K562 (cell line): Measurements from ENCODE around the gene CCNDBP1. TPM values are rescaled to one million over a fixed set of nuclear protein-coding genes. Genes with fewer than 3 reads are reported as not detected.
A peak's percentile ranks its signal among the peaks of the same experiment; 100 is the strongest.

ENCODE experiments used
- ATAC-seq: fragments of 200-7000 bp; cut with Tn5 transposase; 3 replicates; pipeline ENCODE4 v1.9.1; 2020; ENCODE audit warnings: moderate library complexity
- Bru-seq: library from RNA; stranded (reverse); fragments of 400-500 nt; gene quantifications from one replicate; lab custom pipeline; 2021; lab: Mats Ljungman, UMichigan
- BruChase-seq, 2 experiments: library from RNA; stranded (reverse); fragments of 400-500 nt; gene quantifications; one replicate each; lab custom pipeline; 2021; lab: Mats Ljungman, UMichigan
- BruUV-seq: library from RNA; stranded (reverse); fragments of 400-500 nt; replicated peaks from 2 replicates; lab custom pipeline; 2021; lab: Mats Ljungman, UMichigan
- CTCF ChIA-PET: fragments of 300-600 bp; formaldehyde crosslinking; extraction: SDS; loops from one replicate; lab custom pipeline; 2021; ENCODE audit warnings: low intra/inter-chr PET ratio; lab: Yijun Ruan, JAX
- POLR2A ChIA-PET: fragments of 300-600, 350-650 bp; sonication (Branson Sonifier 250); formaldehyde crosslinking; extraction: SDS; loops from one replicate; lab custom pipeline; 2021; ENCODE audit warnings: antibody characterized with exemption, inconsistent platforms; lab: Yijun Ruan, JAX
- DNase-seq, 4 experiments: peaks; one replicate each; pipeline versions ENCODE4 v3.0.0 to v3.0.0-alpha.2; 2011 to 2018; ENCODE audit warnings: low spot score in 3 of 4, mixed read lengths in 3 of 4; ENCODE audit errors: extremely low read depth in 1 of 4
- FAIRE-seq: peaks from 2 replicates; lab custom pipeline; 2011; peaks lifted over from hg19 to GRCh38; lab: Jason Lieb, UNC
- H2AFZ ChIP-seq: 2 replicates; pipeline ENCODE4 v1.6.0; 2011; ENCODE audit warnings: low read depth, low read length, control low read depth, inconsistent platforms
- H3K27ac ChIP-seq: fragments of 200-600 bp; 3 replicates; pipeline ENCODE4 v1.8.0; 2011; ENCODE audit warnings: low read depth, mild to moderate bottlenecking, control low read depth, inconsistent platforms, low read length, moderate library complexity, mixed read lengths; ENCODE audit errors: extremely low read depth
- H3K27me3 ChIP-seq, 2 experiments: fragments of 300-600 bp in 1 of 2; 2 replicates in 1 of 2; 3 replicates in 1 of 2; pipeline versions ENCODE4 v1.6.0 to v1.8.0; 2011; ENCODE audit warnings: inconsistent platforms in 2 of 2, low read length in 2 of 2, mild to moderate bottlenecking in 1 of 2, mixed read lengths in 1 of 2, moderate library complexity in 1 of 2; ENCODE audit not compliant: control insufficient read depth in 2 of 2, insufficient read depth in 2 of 2
- H3K36me3 ChIP-seq: fragments of 300-600 bp; 3 replicates; pipeline ENCODE4 v1.8.0; 2011; ENCODE audit warnings: mild to moderate bottlenecking, low read length, inconsistent platforms; ENCODE audit not compliant: control insufficient read depth, insufficient read depth
- H3K4me1 ChIP-seq, 2 experiments: fragments of 200-600 bp in 1 of 2; replicated peaks in 1 of 2; 2 replicates in 1 of 2; 3 replicates in 1 of 2; pipeline versions ENCODE4 v1.5.1 to v1.8.0; 2011; ENCODE audit warnings: inconsistent platforms in 2 of 2, low read length in 2 of 2, mild to moderate bottlenecking in 1 of 2, mixed read lengths in 1 of 2, moderate library complexity in 1 of 2; ENCODE audit not compliant: control insufficient read depth in 2 of 2, insufficient read depth in 2 of 2
- H3K4me2 ChIP-seq: 2 replicates; pipeline ENCODE4 v1.6.1; 2011; ENCODE audit warnings: low read length, control low read depth, inconsistent platforms, mixed read lengths; ENCODE audit not compliant: insufficient read depth
- H3K4me3 ChIP-seq: fragments of 200-600 bp; sonication (generic), shearing (Covaris generic); 2 replicates; pipeline ENCODE4 v1.5.1; 2016; ENCODE audit warnings: control low read depth, inconsistent platforms
- H3K79me2 ChIP-seq: fragments of 200-600 bp; 3 replicates; pipeline ENCODE4 v1.8.0; 2011; ENCODE audit warnings: low read length, inconsistent platforms; ENCODE audit not compliant: control insufficient read depth, insufficient read depth
- H3K9ac ChIP-seq, 2 experiments: 2 replicates each; pipeline versions ENCODE4 v1.6.0 to v1.6.1; 2011; ENCODE audit warnings: low read depth in 2 of 2, low read length in 2 of 2, control low read depth in 1 of 2, inconsistent platforms in 1 of 2, mild to moderate bottlenecking in 1 of 2, mixed read lengths in 1 of 2; ENCODE audit not compliant: insufficient read depth in 1 of 2
- H3K9me1 ChIP-seq: one replicate; pipeline ENCODE4 v1.6.0; 2011; ENCODE audit warnings: inconsistent platforms, mild to moderate bottlenecking, low read length, moderate library complexity; ENCODE audit not compliant: control insufficient read depth, insufficient read depth
- H3K9me3 ChIP-seq: replicated peaks from 2 replicates; pipeline ENCODE4 v1.5.1; 2011; ENCODE audit warnings: low read depth, low read length, inconsistent platforms; ENCODE audit not compliant: control insufficient read depth, insufficient read depth
- H4K20me1 ChIP-seq: replicated peaks from 2 replicates; pipeline ENCODE4 v1.6.1; 2011; ENCODE audit warnings: low read length, inconsistent platforms, mixed read lengths; ENCODE audit not compliant: control insufficient read depth, insufficient read depth
- BHLHE40 ChIP-seq: IDR thresholded peaks from 2 replicates; pipeline ENCODE4 v1.6.1; 2011; ENCODE audit warnings: low read length, improper control_type of control experiment
- BRF1 ChIP-seq: IDR thresholded peaks from 3 replicates; pipeline ENCODE4 v1.6.1; 2011; ENCODE audit warnings: borderline replicate concordance, mild to moderate bottlenecking; ENCODE audit not compliant: insufficient read length; ENCODE audit errors: extremely low read depth
- ELF4 ChIP-seq: fragments of 450-650 bp; formaldehyde crosslinking; IDR thresholded peaks from 2 replicates; pipeline ENCODE4 v1.4.0; 2022; ENCODE audit warnings: missing genetic modification characterization
- FOS ChIP-seq: IDR thresholded peaks from 3 replicates; pipeline ENCODE4 v1.6.1; 2011; ENCODE audit not compliant: insufficient read length; ENCODE audit errors: extremely low read depth
- IFI16 ChIP-seq: fragments of 250-450 bp; sonication (Bioruptor Pico); IDR thresholded peaks from 2 replicates; pipeline ENCODE4 v2.1.2; 2022; ENCODE audit warnings: mild to moderate bottlenecking, inconsistent platforms
- SRSF7 ChIP-seq: fragments of 200-400 bp; formaldehyde crosslinking; optimal IDR thresholded peaks from 2 replicates; pipeline ENCODE3; 2017; ENCODE audit warnings: mild to moderate bottlenecking, low read depth, low read length
- TCF3 ChIP-seq: sonication (generic); formaldehyde crosslinking; IDR thresholded peaks from 2 replicates; pipeline ENCODE4 v1.4.0; 2020; ENCODE audit warnings: mild to moderate bottlenecking, missing genetic modification reagents
- TSC22D4 ChIP-seq: fragments of 450-650 bp; IDR thresholded peaks from 2 replicates; pipeline ENCODE4 v1.6.1; 2016; ENCODE audit warnings: missing genetic modification characterization, missing biosample characterization, control low read depth
- ZNF668 ChIP-seq: fragments of 250-450 bp; sonication (Bioruptor Pico); IDR thresholded peaks from 2 replicates; pipeline ENCODE4 v1.8.0; 2022; ENCODE audit warnings: mild to moderate bottlenecking, inconsistent platforms
- ZNF696 ChIP-seq: fragments of 250-450 bp; sonication (Bioruptor Pico); conservative IDR thresholded peaks from 2 replicates; pipeline ENCODE4 v1.4.0; 2020; ENCODE audit warnings: mild to moderate bottlenecking, moderate library complexity
- WGBS: fragments of 100-300 bp; shearing (Covaris generic); methylation state at CpG from one replicate; pipeline ENCODE4 v1.1.6; 2016; ENCODE audit warnings: low coverage, mixed read lengths; ENCODE audit not compliant: insufficient coverage; ENCODE audit errors: missing lambda C conversion rate; 5-methylcytosine and 5-hydroxymethylcytosine counted together
- in situ Hi-C: fragments of 300-500 bp; cut with MboI; formaldehyde crosslinking; loops from 4 replicates; pipeline ENCODE4 v1.15.0; 2018; ENCODE audit warnings: inconsistent platforms, mixed read lengths
- intact Hi-C: fragments of 100-400 bp; cut with micrococcal nuclease; formaldehyde crosslinking; loops from 2 replicates; pipeline ENCODE4 v1.14.2; 2022
- long read RNA-seq, 3 experiments: library from polyadenylated mRNA in 2 of 3; library from RNA in 1 of 3; unstranded in 2 of 3; stranded (forward) in 1 of 3; transcript quantifications; one replicate each; pipeline ENCODE4 v2.0.0, GENCODE V29; 2019 to 2022
- polyA minus RNA-seq, 3 experiments: library from RNA; depleted of rRNA, polyadenylated mRNA; stranded (reverse); fragments of >200 nt; gene quantifications; 2 replicates each; pipeline ENCODE4 v1.2.3, GENCODE V29; 2011
- polyA plus RNA-seq, 8 experiments: library from polyadenylated mRNA; depleted of rRNA in 4 of 8; stranded (reverse) in 5 of 8; unstranded in 3 of 8; fragments of >200 nt; fragmentation: Nextera tagmentation in 2 of 8; fragmentation: Illumina TruSeq in 1 of 8; extraction: Ambion mirVana in 2 of 8; extraction: Trizol in 1 of 8; gene quantifications; 2 replicates each; pipeline versions ENCODE4 v1.2.1 to v1.2.3, GENCODE V29; 2011 to 2014; ENCODE audit warnings: inconsistent platforms in 1 of 8, missing spikeins in 1 of 8
- total RNA-seq, 7 experiments: library from RNA; depleted of rRNA in 6 of 7; stranded (reverse); fragments of >200 nt in 6 of 7; fragmentation: Illumina TruSeq in 2 of 7; extraction: Trizol in 2 of 7; gene quantifications; 2 replicates each; pipeline versions ENCODE4 v1.2.1 to v1.2.3, GENCODE V29; 2011 to 2021; ENCODE audit warnings: low replicate concordance in 1 of 7
- TF ChIP-seq, protein P1 (sequence below): IDR thresholded peaks from 3 replicates; pipeline ENCODE4 v1.6.1; 2011; ENCODE audit warnings: borderline replicate concordance, mild to moderate bottlenecking, moderate library complexity; ENCODE audit not compliant: insufficient read length; ENCODE audit errors: extremely low read depth

CCNDBP1 gene, protein sequence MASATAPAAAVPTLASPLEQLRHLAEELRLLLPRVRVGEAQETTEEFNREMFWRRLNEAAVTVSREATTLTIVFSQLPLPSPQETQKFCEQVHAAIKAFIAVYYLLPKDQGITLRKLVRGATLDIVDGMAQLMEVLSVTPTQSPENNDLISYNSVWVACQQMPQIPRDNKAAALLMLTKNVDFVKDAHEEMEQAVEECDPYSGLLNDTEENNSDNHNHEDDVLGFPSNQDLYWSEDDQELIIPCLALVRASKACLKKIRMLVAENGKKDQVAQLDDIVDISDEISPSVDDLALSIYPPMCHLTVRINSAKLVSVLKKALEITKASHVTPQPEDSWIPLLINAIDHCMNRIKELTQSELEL
- total RNA-seq (2011; cell fraction: chromatin; rRNA removed; ENCODE audit: low replicate concordance): 56.2 and 80.6 TPM in 2 replicates
- 40.4 and 46.3 TPM in 2 replicates for total RNA-seq (2011; cell fraction: nucleolus; rRNA removed)
- 55.0 and 77.6 TPM in 2 replicates for total RNA-seq (2011; cell fraction: nucleoplasm; rRNA removed)
- total RNA-seq (2014; rRNA removed): 50.0 and 55.5 TPM in 2 replicates
- 67.6 and 71.9 TPM in 2 replicates for total RNA-seq (2014; rRNA removed; fragmentation: Illumina TruSeq; extraction: Trizol)
- 47.9 and 49.5 TPM in 2 replicates for total RNA-seq (2015; rRNA removed; fragmentation: Illumina TruSeq; extraction: Trizol)
- total RNA-seq (2021): 47.9 and 49.1 TPM in 2 replicates
- polyA plus RNA-seq (2011; rRNA removed): 98.3 and 111 TPM in 2 replicates
- 86.8 and 107 TPM in 2 replicates for polyA plus RNA-seq (2011; cell fraction: cytosol; rRNA removed)
- polyA plus RNA-seq (2011; cell fraction: nucleus; rRNA removed): 58.5 and 72.4 TPM in 2 replicates
- polyA plus RNA-seq (2012): 50.4 and 99.8 TPM in 2 replicates
- 57.7 and 59.9 TPM in 2 replicates for polyA plus RNA-seq (2014; fragmentation: Illumina TruSeq; extraction: Trizol)
- 10 to 100 TPM; 37.0 to 44.7 TPM for polyA plus RNA-seq (2014; fragmentation: Nextera tagmentation; extraction: Ambion mirVana)
- polyA plus RNA-seq (2014; rRNA removed): 65.4 and 72.0 TPM in 2 replicates
- 61.5 and 64.1 TPM in 2 replicates for polyA minus RNA-seq (2011; rRNA and poly(A)+ RNA removed)
- 18.9 and 22.9 TPM in 2 replicates for polyA minus RNA-seq (2011; cell fraction: cytosol; rRNA and poly(A)+ RNA removed)
- 33.1 and 51.0 TPM in 2 replicates for polyA minus RNA-seq (2011; cell fraction: nucleus; rRNA and poly(A)+ RNA removed)
- percentile 82 among the genes with signal in this experiment for Bru-seq, nascent RNA
- BruChase-seq, experiment 1, labeled RNA remaining after a 2-hour chase: percentile 80 among the genes with signal in this experiment
- BruChase-seq, experiment 2, labeled RNA remaining after a 6-hour chase: percentile 82 among the genes with signal in this experiment
- long read RNA-seq, experiment 1, transcript CCNDBP1-201 (11 exons, 3,660 nt): major isoform, 110 of 152 reads
- long read RNA-seq, experiment 1, transcript CCNDBP1-208 (12 exons, 1,634 nt): minor isoform, 6 of 152 reads
- long read RNA-seq, experiment 1, partial matches to known transcripts: 23 of 152 reads
- long read RNA-seq, experiment 1, other reads (novel, unspliced or antisense): 6 of 152 reads
- long read RNA-seq, experiment 2, transcript CCNDBP1-201 (11 exons, 3,660 nt): major isoform, 28 of 41 reads
- long read RNA-seq, experiment 2, partial matches to known transcripts: 6 of 41 reads
- long read RNA-seq, experiment 2, other reads (novel, unspliced or antisense): 4 of 41 reads
- long read RNA-seq, experiment 3, transcript CCNDBP1-201 (11 exons, 3,660 nt): major isoform, 61 of 71 reads
- long read RNA-seq, experiment 3, partial matches to known transcripts: 4 of 71 reads
- long read RNA-seq, experiment 3, other reads (novel, unspliced or antisense): 2 of 71 reads

- ATAC-seq (peak; percentile 97), FAIRE-seq (peak; percentile 88), DNase-seq (peak; percentile 99)
- peaks cover 18% of the 10 kb centered on the region for H3K79me2 ChIP-seq
- H3K4me3 ChIP-seq: peak within 1 kb of the TSS; percentile 70
- H3K4me1 ChIP-seq: peaks cover 12 to 15% of the 10 kb centered on the region in 2 experiments
- peaks cover 3% of the 10 kb centered on the region for H3K9me1 ChIP-seq
- H3K9me3 ChIP-seq: no peaks in the 10 kb centered on the region
- H4K20me1 ChIP-seq: no peaks in the 10 kb centered on the region
- ChIA-PET POLR2A (interaction anchor here (1.3 to 2.3 kb wide), 4 partner anchors 10 to 18 kb away, joined by 4 to 7 read pairs (median 6); no protein-coding TSS in a partner anchor), CTCF (interaction anchor here (1.2 kb wide), 1 partner anchor 259 kb away, joined by 3 read pairs; no protein-coding TSS in a partner anchor)
- H3K9ac ChIP-seq: peak within 1 kb of the TSS; percentile 75 to 96
- peak within 1 kb of the TSS; percentile 93 for H2AFZ ChIP-seq
- peak within 1 kb of the TSS; percentile 83 for H3K27ac ChIP-seq
- intact Hi-C loops (loop anchor here (2.0 to 10.0 kb wide), 3 partner anchors 81 to 483 kb away; partner anchors contain the start of gene UBR1), in situ Hi-C loops (no loop called here)
- H3K36me3 ChIP-seq: peaks cover 41% of the 10 kb centered on the region; the same call in 2 of the 3 replicates
- no TSS peak for BruUV-seq
- no peaks in the 10 kb centered on the region for H3K27me3 ChIP-seq
- WGBS: under 1% methylated on average over 41 of the region's 69 CpGs
- H3K4me2 ChIP-seq: peak within 1 kb of the TSS; percentile 95
- TF ChIP-seq ZNF668 (CRISPR knock-in tag) (no peak), BHLHE40 (peak; percentile 39; the same call in 1 of the 2 replicates), TSC22D4 (tag) (no peak), FOS (no peak), ZNF696 (CRISPR knock-in tag) (no peak), ELF4 (CRISPR knock-in tag) (peak; percentile 97), IFI16 (CRISPR knock-in tag) (no peak), SRSF7 (no peak), TCF3 (CRISPR knock-in tag) (peak; percentile 39; the same call in 1 of the 2 replicates), BRF1 (no peak)
- TF ChIP-seq, protein P1, sequence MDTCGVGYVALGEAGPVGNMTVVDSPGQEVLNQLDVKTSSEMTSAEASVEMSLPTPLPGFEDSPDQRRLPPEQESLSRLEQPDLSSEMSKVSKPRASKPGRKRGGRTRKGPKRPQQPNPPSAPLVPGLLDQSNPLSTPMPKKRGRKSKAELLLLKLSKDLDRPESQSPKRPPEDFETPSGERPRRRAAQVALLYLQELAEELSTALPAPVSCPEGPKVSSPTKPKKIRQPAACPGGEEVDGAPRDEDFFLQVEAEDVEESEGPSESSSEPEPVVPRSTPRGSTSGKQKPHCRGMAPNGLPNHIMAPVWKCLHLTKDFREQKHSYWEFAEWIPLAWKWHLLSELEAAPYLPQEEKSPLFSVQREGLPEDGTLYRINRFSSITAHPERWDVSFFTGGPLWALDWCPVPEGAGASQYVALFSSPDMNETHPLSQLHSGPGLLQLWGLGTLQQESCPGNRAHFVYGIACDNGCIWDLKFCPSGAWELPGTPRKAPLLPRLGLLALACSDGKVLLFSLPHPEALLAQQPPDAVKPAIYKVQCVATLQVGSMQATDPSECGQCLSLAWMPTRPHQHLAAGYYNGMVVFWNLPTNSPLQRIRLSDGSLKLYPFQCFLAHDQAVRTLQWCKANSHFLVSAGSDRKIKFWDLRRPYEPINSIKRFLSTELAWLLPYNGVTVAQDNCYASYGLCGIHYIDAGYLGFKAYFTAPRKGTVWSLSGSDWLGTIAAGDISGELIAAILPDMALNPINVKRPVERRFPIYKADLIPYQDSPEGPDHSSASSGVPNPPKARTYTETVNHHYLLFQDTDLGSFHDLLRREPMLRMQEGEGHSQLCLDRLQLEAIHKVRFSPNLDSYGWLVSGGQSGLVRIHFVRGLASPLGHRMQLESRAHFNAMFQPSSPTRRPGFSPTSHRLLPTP: no peak
Observed at GRCh38 chr15:43185157-43186002, at the start of gene CCNDBP1. CCNDBP1 (plus strand) TSS chr15:43185403; CDS start chr15:43185499, 96 bp downstream.
